ENCODE data around the gene PRRC2B. TPM values are rescaled to one million over a fixed set of nuclear protein-coding genes. Genes with fewer than 3 reads are reported as not detected.

The PRRC2B gene
- total RNA-seq, 2 donors from 2014 or later, result 94.7 to 197 TPM

- Histone ChIP-seq H3K27ac (peak overlapping the region; percentile 39 to 77), H3K27me3 (replicated peaks; ENCODE audit: insufficient read depth) (no peaks in the 10 kb centered on the region), H3K4me1 (replicated peaks) (peaks cover 54% of the 10 kb centered on the region), H3K36me3 (no peaks in the 10 kb centered on the region), H3K9me3 (no peaks in the 10 kb centered on the region), H3K4me3 (no peak overlapping the region)
- intact Hi-C loops (cut with DNase I), result no loop called here
- WGBS, result 62% methylated on average over 8 of the region's 8 CpGs
- no peak for TF ChIP-seq CTCF (IDR thresholded peaks at IDR 0.05)
- TF ChIP-seq POLR2A (IDR thresholded peaks at IDR 0.05), result no peak
- no peak for TF ChIP-seq POLR2AphosphoS5 (IDR thresholded peaks at IDR 0.05)
- DNase-seq (ENCODE audit: low spot score), result no peak
Measured at GRCh38 chr9:131421691-131422090, 27.8 kb downstream of the PRRC2B start.

- H3K9me3 ChIP-seq, result no peaks in the 10 kb centered on the region
- H3K27ac ChIP-seq, result peak overlapping the region; percentile 39 to 77
- H3K4me1 ChIP-seq (replicated peaks), result peaks cover 54% of the 10 kb centered on the region
- peak; percentile 82 for DNase-seq (ENCODE audit: low spot score)
- no peaks in the 10 kb centered on the region for H3K36me3 ChIP-seq
- WGBS, result 37% methylated on average over 12 of the region's 12 CpGs
- no peak overlapping the region for H3K4me3 ChIP-seq
- no peak for TF ChIP-seq POLR2A (IDR thresholded peaks at IDR 0.05)
- peak; percentile 67 for TF ChIP-seq POLR2AphosphoS5 (IDR thresholded peaks at IDR 0.05)
- peak in 3 of 4 experiments; percentile 31 to 58 (median 54) for TF ChIP-seq CTCF (IDR thresholded peaks at IDR 0.05)
- intact Hi-C loops (cut with DNase I), result no loop called here
- no peaks in the 10 kb centered on the region for H3K27me3 ChIP-seq (replicated peaks; ENCODE audit: insufficient read depth)
Measured at GRCh38 chr9:131422241-131422792, 28.4 kb downstream of the PRRC2B start.

GRCh38 chr9:131423171-131423581 lies 29.3 kb downstream of the PRRC2B start:
- Histone ChIP-seq H3K27me3 (replicated peaks; ENCODE audit: insufficient read depth) (no peaks in the 10 kb centered on the region), H3K4me3 (no peak overlapping the region), H3K36me3 (no peaks in the 10 kb centered on the region), H3K27ac (peak overlapping the region; percentile 39 to 77), H3K4me1 (replicated peaks) (peaks cover 48% of the 10 kb centered on the region), H3K9me3 (no peaks in the 10 kb centered on the region)
- WGBS, result 13% methylated on average over 13 of the region's 14 CpGs
- intact Hi-C loops (cut with DNase I), result no loop called here
- TF ChIP-seq CTCF (IDR thresholded peaks at IDR 0.05) (no peak), POLR2AphosphoS5 (IDR thresholded peaks at IDR 0.05) (no peak), POLR2A (IDR thresholded peaks at IDR 0.05) (no peak)
- peak; percentile 62 for DNase-seq (ENCODE audit: low spot score)

GRCh38 chr9:131426545-131426944 lies 32.7 kb downstream of the PRRC2B start:
- no peak for DNase-seq (ENCODE audit: low spot score)
- TF ChIP-seq CTCF (IDR thresholded peaks at IDR 0.05), result no peak
- no peak for TF ChIP-seq POLR2A (IDR thresholded peaks at IDR 0.05)
- TF ChIP-seq POLR2AphosphoS5 (IDR thresholded peaks at IDR 0.05), result no peak
- Histone ChIP-seq H3K4me3 (no peak overlapping the region), H3K27ac (no peak overlapping the region), H3K27me3 (replicated peaks; ENCODE audit: insufficient read depth) (no peaks in the 10 kb centered on the region), H3K36me3 (no peaks in the 10 kb centered on the region), H3K9me3 (no peaks in the 10 kb centered on the region), H3K4me1 (replicated peaks) (peaks cover 34% of the 10 kb centered on the region)
- intact Hi-C loops (cut with DNase I), result no loop called here
- 97% methylated on average over 3 of the region's 3 CpGs for WGBS

Data from prostate gland (tissue), 2 donors.